Ishikawa (cell line): Measurements from ENCODE around the gene KIF6.

Experiments used
- CEBPB ChIP-seq: IDR thresholded peaks from 2 replicates; pipeline ENCODE4 v1.6.1; 2012
- EGR1 ChIP-seq: IDR thresholded peaks from 2 replicates; pipeline ENCODE4 v1.6.1; 2012
- EP300 ChIP-seq: IDR thresholded peaks from 2 replicates; pipeline ENCODE4 v1.6.1; 2012; ENCODE audit warnings: borderline replicate concordance
- FOXM1 ChIP-seq: IDR thresholded peaks from 2 replicates; pipeline ENCODE4 v1.6.1; 2012; ENCODE audit warnings: low read depth, borderline replicate concordance
- MAX ChIP-seq: IDR thresholded peaks from 2 replicates; pipeline ENCODE4 v1.6.1; 2012
- NFIC ChIP-seq: IDR thresholded peaks from 2 replicates; pipeline ENCODE4 v1.6.1; 2012
- RAD21 ChIP-seq: IDR thresholded peaks from 2 replicates; pipeline ENCODE4 v1.6.1; 2012; ENCODE audit warnings: low read depth
- REST ChIP-seq: IDR thresholded peaks from 2 replicates; pipeline ENCODE4 v1.6.1; 2012; ENCODE audit warnings: low read depth, mild to moderate bottlenecking
- TAF1 ChIP-seq: IDR thresholded peaks from 2 replicates; pipeline ENCODE4 v1.6.1; 2012; ENCODE audit warnings: low read depth, mild to moderate bottlenecking
- TCF12 ChIP-seq: IDR thresholded peaks from 2 replicates; pipeline ENCODE4 v1.6.1; 2012; ENCODE audit warnings: low read depth
- TEAD4 ChIP-seq: IDR thresholded peaks from 2 replicates; pipeline ENCODE4 v1.6.1; 2012
- USF1 ChIP-seq: IDR thresholded peaks from 2 replicates; pipeline ENCODE4 v1.6.1; 2012
- YY1 ChIP-seq: IDR thresholded peaks from 2 replicates; pipeline ENCODE4 v1.6.1; 2012; ENCODE audit warnings: low read depth
- ZBTB7A ChIP-seq: IDR thresholded peaks from 2 replicates; pipeline ENCODE4 v1.6.1; 2012; ENCODE audit warnings: low read depth

GRCh38 chr6:39560915-39561314 is 164.3 kb downstream of the KIF6 start:
- TF ChIP-seq USF1 (no peak), EP300 (no peak), MAX (no peak), TAF1 (no peak), REST (no peak), ZBTB7A (no peak), NFIC (no peak), YY1 (no peak), RAD21 (no peak), CEBPB (no peak), TEAD4 (no peak), TCF12 (no peak), FOXM1 (no peak), EGR1 (no peak)
